Left lung (tissue), 14 donors: ENCODE measurements around the gene PCNX1. TPM values are rescaled to one million over a fixed set of nuclear protein-coding genes. Genes with fewer than 3 reads are reported as not detected.
"Not testable (repeated sequence)": the region's sequence is repeated elsewhere in the genome, so short reads cannot be mapped to it uniquely, and the experiment has no call there.

Experiments
- ATAC-seq: fragments of 200-7000 bp; cut with Tn5 transposase; one replicate; pipeline ENCODE4 v1.9.1; 2020; ENCODE audit warnings: moderate library complexity
- DNase-seq, 4 donors: peaks; one replicate each; pipeline ENCODE4 v3.0.0-alpha.2; 2013 to 2020
- H3K27ac ChIP-seq, 2 donors: fragments of 200-600 bp; sonication (generic) in 1 of 2; one replicate each; pipeline versions ENCODE4 v1.5.0 to v1.8.0; 2020 to 2021
- H3K27me3 ChIP-seq, 2 donors: fragments of 200-600 bp; sonication (generic) in 1 of 2; one replicate each; pipeline versions ENCODE4 v1.5.0 to v1.8.0; 2020 to 2021
- H3K36me3 ChIP-seq, 2 donors: fragments of 200-600 bp; sonication (generic) in 1 of 2; one replicate each; pipeline versions ENCODE4 v1.5.0 to v1.8.0; 2020 to 2021
- H3K4me1 ChIP-seq, 2 donors: fragments of 200-600 bp; one replicate each; pipeline ENCODE4 v1.8.0; 2021
- H3K4me3 ChIP-seq, 2 donors: fragments of 200-600 bp; sonication (generic) in 1 of 2; one replicate each; pipeline versions ENCODE4 v1.5.0 to v1.8.0; 2020 to 2021; ENCODE audit warnings: mild to moderate bottlenecking in 1 of 2
- H3K9me3 ChIP-seq, 2 donors: fragments of 200-600 bp; sonication (generic) in 1 of 2; one replicate each; pipeline versions ENCODE4 v1.5.0 to v1.8.0; 2020 to 2021
- intact Hi-C, 2 donors: fragments of 100-400 bp; cut with DNase I; formaldehyde crosslinking; loops; one replicate each; pipeline versions ENCODE4 v1.11.2 to v1.14.2; 2022
- long read RNA-seq, 12 donors: library from polyadenylated mRNA in 2 of 12; unstranded in 2 of 12; transcript quantifications; one replicate each; pipeline ENCODE4 v2.0.0 and lab custom pipeline, GENCODE V29; 2019 to 2026
- polyA plus RNA-seq, 6 donors: library from polyadenylated mRNA; unstranded; fragments of 120-200 nt; gene quantifications; one replicate each; pipeline ENCODE4 v1.2.1, GENCODE V29; 2013; ENCODE audit not compliant: insufficient read length in 6 of 6
- total RNA-seq, 2 donors: library from RNA; stranded (reverse); fragmentation: NEBNext Ultra II Directional; extraction: Animal tissue kit (Norgen Biotek cat#: 25700); gene quantifications; one replicate each; pipeline ENCODE4 v1.2.1, GENCODE V29; 2021
- TF ChIP-seq, protein P1 (sequence below), 2 donors: fragments of 200-600 bp; sonication (generic) in 1 of 2; IDR thresholded peaks; one replicate each; pipeline versions ENCODE4 v1.5.0 to v1.8.0; 2021; ENCODE audit warnings: antibody characterized with exemption in 2 of 2
- donor health status: DM: no; HTN: yes; CAD: no.
- donor health status: DM: no; HTN: no; CAD: no.

Gene PCNX1
- total RNA-seq (10 to 100 TPM; 44.7 to 65.8 TPM), polyA plus RNA-seq (10 to 100 TPM; 36.9 to 49.7 (median 49.6) TPM)
- long read RNA-seq, donor 1, partial matches to known transcripts, result 18 of 18 reads
- long read RNA-seq, donor 1, other reads (novel, unspliced or antisense), result 0 of 18 reads
- long read RNA-seq, donor 2, partial matches to known transcripts, result 10 of 10 reads
- long read RNA-seq, donor 2, other reads (novel, unspliced or antisense), result 0 of 10 reads
- long read RNA-seq, donor 3, full-length matches to known transcripts, result 2 of 8 reads
- long read RNA-seq, donor 3, partial matches to known transcripts, result 6 of 8 reads
- long read RNA-seq, donor 3, other reads (novel, unspliced or antisense), result 0 of 8 reads
- long read RNA-seq, donor 4, partial matches to known transcripts, result 1 of 1 reads
- long read RNA-seq, donor 4, other reads (novel, unspliced or antisense), result 0 of 1 reads
- long read RNA-seq, donor 5, partial matches to known transcripts, result 11 of 11 reads
- long read RNA-seq, donor 5, other reads (novel, unspliced or antisense), result 0 of 11 reads
- long read RNA-seq, donor 6, full-length matches to known transcripts, result 1 of 6 reads
- long read RNA-seq, donor 6, partial matches to known transcripts, result 5 of 6 reads
- long read RNA-seq, donor 6, other reads (novel, unspliced or antisense), result 0 of 6 reads
- long read RNA-seq, donor 7, result 0 reads
- long read RNA-seq, donor 8, partial matches to known transcripts, result 9 of 10 reads
- long read RNA-seq, donor 8, other reads (novel, unspliced or antisense), result 0 of 10 reads
- long read RNA-seq, donor 9, result 0 reads
- long read RNA-seq, donor 10, result 0 reads
- long read RNA-seq, donor 11, result 0 reads
- long read RNA-seq, donor 12, partial matches to known transcripts, result 8 of 8 reads
- long read RNA-seq, donor 12, other reads (novel, unspliced or antisense), result 0 of 8 reads

DNA sequence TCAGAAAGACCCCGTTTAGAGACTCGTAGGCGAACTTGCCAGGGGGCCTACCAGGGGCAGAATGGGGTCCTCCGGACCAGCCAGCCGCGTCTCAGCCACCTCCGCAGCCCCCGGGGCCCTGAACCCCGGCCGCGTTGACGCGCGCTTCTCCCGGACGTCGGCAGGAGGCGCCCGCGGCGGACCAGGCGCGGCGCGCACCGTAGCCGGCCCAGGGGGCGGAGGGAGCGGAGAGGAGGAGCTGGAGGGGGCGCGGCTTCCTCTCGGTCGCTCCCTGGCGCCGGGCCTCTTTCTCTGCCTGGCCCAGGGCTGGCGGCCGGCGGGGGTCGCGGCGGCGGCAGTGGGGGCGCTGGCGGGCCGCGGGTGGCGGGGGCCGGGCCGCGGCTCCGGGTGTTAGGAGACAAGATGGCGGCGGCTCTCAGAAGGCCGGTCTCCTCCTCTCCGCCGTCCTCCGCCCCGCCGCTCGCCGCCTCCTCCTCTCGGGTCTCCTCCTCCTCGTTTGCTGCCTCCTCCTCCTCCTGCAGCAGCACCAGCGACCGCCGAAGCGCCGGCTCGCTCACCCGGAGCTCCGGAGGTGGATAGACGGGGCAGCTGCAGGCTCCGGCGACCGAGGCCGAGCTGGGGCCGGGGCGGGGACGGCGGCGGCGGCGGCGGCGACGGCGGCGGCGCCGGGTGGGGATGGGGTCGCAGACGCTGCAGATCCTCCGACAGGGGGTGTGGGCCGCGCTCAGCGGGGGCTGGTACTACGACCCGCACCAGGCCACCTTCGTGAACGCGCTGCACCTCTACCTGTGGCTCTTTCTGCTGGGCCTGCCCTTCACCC is at the start of gene PCNX1:
Gene PCNX1, plus strand, starts transcription at position 284 of the 820 bp plus-strand sequence. Its CDS starts 392 bp downstream, at position 676.
- peak within 1 kb of the TSS; percentile 95 to 96 for H3K27ac ChIP-seq
- DNase-seq (peak; percentile 86 to 98 (median 92)), ATAC-seq (peak; percentile 93)
- no peaks in the 10 kb centered on the region for H3K9me3 ChIP-seq
- H3K36me3 ChIP-seq, result no peaks in the 10 kb centered on the region
- TF ChIP-seq, protein P1, sequence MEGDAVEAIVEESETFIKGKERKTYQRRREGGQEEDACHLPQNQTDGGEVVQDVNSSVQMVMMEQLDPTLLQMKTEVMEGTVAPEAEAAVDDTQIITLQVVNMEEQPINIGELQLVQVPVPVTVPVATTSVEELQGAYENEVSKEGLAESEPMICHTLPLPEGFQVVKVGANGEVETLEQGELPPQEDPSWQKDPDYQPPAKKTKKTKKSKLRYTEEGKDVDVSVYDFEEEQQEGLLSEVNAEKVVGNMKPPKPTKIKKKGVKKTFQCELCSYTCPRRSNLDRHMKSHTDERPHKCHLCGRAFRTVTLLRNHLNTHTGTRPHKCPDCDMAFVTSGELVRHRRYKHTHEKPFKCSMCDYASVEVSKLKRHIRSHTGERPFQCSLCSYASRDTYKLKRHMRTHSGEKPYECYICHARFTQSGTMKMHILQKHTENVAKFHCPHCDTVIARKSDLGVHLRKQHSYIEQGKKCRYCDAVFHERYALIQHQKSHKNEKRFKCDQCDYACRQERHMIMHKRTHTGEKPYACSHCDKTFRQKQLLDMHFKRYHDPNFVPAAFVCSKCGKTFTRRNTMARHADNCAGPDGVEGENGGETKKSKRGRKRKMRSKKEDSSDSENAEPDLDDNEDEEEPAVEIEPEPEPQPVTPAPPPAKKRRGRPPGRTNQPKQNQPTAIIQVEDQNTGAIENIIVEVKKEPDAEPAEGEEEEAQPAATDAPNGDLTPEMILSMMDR (IDR thresholded peaks at IDR 0.05), result peak; percentile 81 to 89
- H3K4me1 ChIP-seq, result peaks cover 5 to 59% of the 10 kb centered on the region in 2 donors
- intact Hi-C loops, result loop anchor here in 1 of 2 donors (10.0 kb wide), 2 partner anchors 67 to 73 kb away; no protein-coding TSS in a partner anchor
- H3K27me3 ChIP-seq, result no peaks in the 10 kb centered on the region
- peak within 1 kb of the TSS; percentile 87 to 100 for H3K4me3 ChIP-seq

GRCh38 chr14:70857496-70857890 is 49.8 kb upstream of the PCNX1 start:
- Histone ChIP-seq H3K4me1 (no peaks in the 10 kb centered on the region), H3K36me3 (no peaks in the 10 kb centered on the region), H3K27me3 (no peaks in the 10 kb centered on the region), H3K27ac (no peak overlapping the region), H3K4me3 (no peak overlapping the region), H3K9me3 (no peaks in the 10 kb centered on the region)
- DNase-seq (no peak), ATAC-seq (no peak)
- intact Hi-C loops, result no loop called here
- TF ChIP-seq, protein P1 (IDR thresholded peaks at IDR 0.05), result no peak

DNA sequence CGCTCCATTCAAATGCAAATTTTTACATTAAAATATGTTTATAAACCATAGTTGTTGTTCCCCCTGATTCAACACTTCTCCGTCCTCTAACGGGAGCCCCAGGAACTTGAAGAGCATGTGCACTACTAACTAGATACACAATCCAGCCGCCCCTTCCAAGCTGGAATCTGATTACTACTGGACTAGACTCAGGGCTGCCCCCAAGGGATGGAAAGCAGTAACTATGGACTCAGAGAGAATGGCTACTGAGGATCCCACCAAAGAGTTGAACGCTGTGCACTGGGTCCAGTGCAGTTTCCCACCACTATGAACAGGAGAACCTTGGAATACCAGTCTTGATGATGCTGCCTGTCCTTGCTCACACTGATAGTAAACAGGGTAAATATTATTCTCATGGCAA is 48.6 kb upstream of the PCNX1 start:
- TF ChIP-seq, protein P1 (IDR thresholded peaks at IDR 0.05), result no peak
- Histone ChIP-seq H3K9me3 (no peaks in the 10 kb centered on the region), H3K4me3 (no peak overlapping the region), H3K36me3 (no peaks in the 10 kb centered on the region), H3K4me1 (no peaks in the 10 kb centered on the region), H3K27ac (no peak overlapping the region), H3K27me3 (no peaks in the 10 kb centered on the region)
- no peak for DNase-seq
- ATAC-seq, result no peak
- intact Hi-C loops, result no loop called here

DNA sequence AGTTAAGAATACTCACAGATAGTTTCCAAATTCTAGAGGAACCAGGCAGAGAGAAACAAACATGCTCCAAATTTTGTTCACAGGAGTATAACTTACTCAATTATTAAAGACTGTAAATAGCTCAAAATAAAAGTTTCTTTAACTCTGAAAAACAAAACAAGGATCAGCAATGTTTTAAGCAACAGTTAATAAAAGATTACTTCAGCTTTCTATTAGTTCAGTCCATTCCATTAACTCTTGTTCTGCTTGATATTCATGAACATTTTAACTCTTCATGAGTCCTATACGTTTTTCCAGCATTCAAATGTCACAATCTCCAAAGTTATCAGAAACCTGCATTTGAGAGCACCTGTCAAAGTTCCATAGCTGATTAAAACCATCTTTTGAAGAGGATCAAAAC is 40.3 kb upstream of the PCNX1 start:
- H3K9me3 ChIP-seq, result peaks cover 0 to 36% of the 10 kb centered on the region in 2 donors
- H3K27ac ChIP-seq, ATAC-seq, intact Hi-C loops, H3K27me3 ChIP-seq, H3K36me3 ChIP-seq, H3K4me1 ChIP-seq, H3K4me3 ChIP-seq, DNase-seq: not testable (repeated sequence)

- DNase-seq, result no peak
- H3K27me3 ChIP-seq, result no peaks in the 10 kb centered on the region
- peaks cover 0 to 2% of the 10 kb centered on the region in 2 donors for H3K4me1 ChIP-seq
- ATAC-seq, result no peak
- H3K4me3 ChIP-seq, result no peak overlapping the region
- no peak overlapping the region for H3K27ac ChIP-seq
- TF ChIP-seq, protein P1 (IDR thresholded peaks at IDR 0.05), result no peak
- peaks cover 0 to 37% of the 10 kb centered on the region in 2 donors for H3K9me3 ChIP-seq
- H3K36me3 ChIP-seq, result no peaks in the 10 kb centered on the region
- intact Hi-C loops, result no loop called here
Measured at GRCh38 chr14:70871001-70871400, 36.3 kb upstream of the PCNX1 start.
